NOMO-1 treated with DMSO at 0.1 percent for 48 hours (cell line): ENCODE measurements around the gene TRABD2A.

ENCODE experiments used
- DNase-seq: peaks from one replicate; lab custom pipeline; 2025; ENCODE audit not compliant: unreplicated experiment; lab: John Stamatoyannopoulos, UW

Gene TRABD2A

GRCh38 chr2:84905181-84906107, 24.6 kb upstream of the TRABD2A start, which contains the start of gene TMSB10:
TMSB10 (plus strand) TSS chr2:84905656.
- peak; percentile 72 for DNase-seq

- no peak for DNase-seq
These were observed 23.9 kb upstream of the TRABD2A start for GRCh38 chr2:84904717-84905174.

GRCh38 chr2:84904151-84904550, 23.3 kb upstream of the TRABD2A start:
- DNase-seq, result no peak

- DNase-seq, result no peak
These were observed 21.6 kb upstream of the TRABD2A start for GRCh38 chr2:84902526-84902925.

GRCh38 chr2:84901593-84902120, 20.8 kb upstream of the TRABD2A start:
- no peak for DNase-seq

GRCh38 chr2:84900971-84901370, 20.1 kb upstream of the TRABD2A start:
- DNase-seq, result peak; percentile 40

GRCh38 chr2:84899304-84900204, 18.7 kb upstream of the TRABD2A start:
- no peak for DNase-seq

- no peak for DNase-seq
These were observed 16.9 kb upstream of the TRABD2A start for GRCh38 chr2:84897773-84898172.

- no peak for DNase-seq
These were observed 15.7 kb upstream of the TRABD2A start for GRCh38 chr2:84896567-84896966.

GRCh38 chr2:84894758-84895520, 14.1 kb upstream of the TRABD2A start:
- DNase-seq, result no peak

GRCh38 chr2:84894131-84894586, 13.3 kb upstream of the TRABD2A start:
- peak; percentile 4 for DNase-seq

GRCh38 chr2:84891355-84892010, 10.6 kb upstream of the TRABD2A start:
- no peak for DNase-seq

GRCh38 chr2:84889332-84889731, 8.4 kb upstream of the TRABD2A start:
- no peak for DNase-seq

GRCh38 chr2:84888401-84889276, 7.8 kb upstream of the TRABD2A start:
- DNase-seq, result peak; percentile 99

GRCh38 chr2:84886791-84887190, 5.9 kb upstream of the TRABD2A start:
- DNase-seq, result no peak

GRCh38 chr2:84885111-84885510, 4.2 kb upstream of the TRABD2A start:
- no peak for DNase-seq

- DNase-seq, result no peak
These were observed 3.6 kb upstream of the TRABD2A start for GRCh38 chr2:84884449-84884848.

GRCh38 chr2:84882775-84883550, 2.1 kb upstream of the TRABD2A start:
- no peak for DNase-seq
